ENCODE data around the gene GPR152.

GPR152 gene

DNA sequence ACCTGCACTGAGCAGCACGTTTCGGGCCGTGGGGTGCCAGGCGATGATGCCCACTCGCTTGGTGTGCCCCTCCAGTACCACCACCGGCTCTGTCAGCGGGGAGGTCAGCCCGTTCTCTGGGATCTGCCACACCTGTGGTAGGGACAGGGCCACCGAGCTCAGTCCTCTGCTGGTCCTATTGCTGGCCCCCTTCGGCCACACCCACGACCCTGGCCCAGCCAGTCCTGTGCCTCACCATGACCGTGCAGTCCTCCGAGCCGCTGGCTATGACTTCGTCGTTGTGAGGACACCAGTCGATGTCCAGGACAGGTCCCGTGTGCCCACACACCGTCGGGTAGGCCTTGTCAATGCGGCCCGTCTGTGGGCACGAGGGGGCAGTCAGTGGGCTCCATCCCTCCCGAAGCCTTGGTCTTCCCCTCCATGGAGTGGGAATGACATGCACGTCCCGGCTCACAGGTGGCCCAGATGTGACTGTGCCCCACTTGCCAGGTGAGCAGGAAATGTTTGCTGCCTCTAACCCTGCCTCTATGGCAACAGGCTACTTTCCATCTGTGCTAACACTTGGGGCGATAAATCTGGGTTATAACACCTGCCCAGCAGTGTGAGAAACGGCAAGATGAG lies 10.7 kb downstream of the GPR152 start:
- DNase-seq (ENCODE audit: low read depth in 4 of 4, low spot score in 1 of 4) = no peak

DNA sequence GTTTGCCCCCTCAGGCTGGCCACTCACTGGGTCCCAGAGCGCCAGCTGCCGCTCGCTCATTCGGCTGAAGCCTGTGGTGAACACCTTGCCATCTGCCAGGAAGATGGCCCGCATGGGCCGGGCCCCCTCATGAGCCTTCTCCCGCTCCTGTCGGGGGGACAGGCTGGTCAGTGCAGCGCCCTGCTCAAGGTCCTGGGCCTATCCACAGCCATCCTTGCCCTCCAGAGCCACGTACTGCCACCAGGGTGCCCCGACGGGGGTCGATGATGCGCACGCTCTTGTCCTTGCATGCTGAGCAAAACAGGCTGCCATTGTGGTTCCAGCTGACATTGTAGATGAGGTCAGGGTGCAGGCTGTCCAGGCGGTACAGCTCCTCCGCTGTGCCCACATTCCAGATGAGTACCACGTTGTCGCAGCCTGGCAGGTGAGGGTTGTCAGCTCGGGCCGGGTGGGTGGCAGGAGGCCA lies 11.4 kb downstream of the GPR152 start:
- no peak for DNase-seq (ENCODE audit: low read depth in 4 of 4, low spot score in 1 of 4)

DNA sequence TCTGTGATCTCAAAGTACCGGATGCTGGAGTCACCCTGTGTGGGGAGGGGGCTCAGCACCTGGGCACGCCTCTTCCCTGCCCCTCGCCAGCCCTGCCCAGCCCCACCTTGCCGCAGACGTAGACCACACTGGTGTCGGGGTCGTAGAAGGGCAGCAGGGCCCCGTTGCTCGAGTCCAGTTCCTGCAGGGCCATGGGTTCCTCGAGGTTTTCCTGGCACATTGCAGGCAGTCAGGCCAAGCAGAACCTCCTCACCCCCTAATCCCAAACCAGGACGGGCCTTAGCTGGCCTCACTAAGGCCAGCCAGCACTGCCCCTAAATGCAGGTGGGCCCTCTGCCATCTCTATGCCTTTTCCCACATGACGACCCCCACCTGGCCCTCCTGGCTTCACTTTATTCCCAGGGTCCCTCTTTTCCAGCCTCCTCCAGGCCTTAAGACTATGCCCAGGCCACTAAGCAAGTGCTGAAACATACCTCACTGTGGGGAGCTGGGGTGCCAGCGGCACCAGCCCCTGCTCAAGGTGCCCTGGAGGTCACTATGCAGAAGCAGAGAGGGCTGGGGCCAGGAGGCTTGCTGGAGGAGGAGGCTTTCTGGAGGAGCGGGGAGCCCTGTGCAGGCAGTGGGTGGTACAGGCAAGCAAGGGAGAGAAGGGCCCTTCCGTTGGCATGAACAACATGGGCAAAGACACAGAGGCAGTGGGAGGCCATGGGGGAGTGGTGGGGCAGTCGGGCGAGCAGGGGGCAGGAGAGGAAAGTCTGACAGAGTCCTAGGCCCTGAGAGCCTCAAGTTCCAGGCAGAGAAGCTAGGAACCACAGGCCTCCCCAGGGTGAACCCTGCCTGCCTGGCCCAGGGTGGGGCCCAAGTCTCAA lies 12.1 kb downstream of the GPR152 start:
- DNase-seq (ENCODE audit: low read depth in 4 of 4, low spot score in 1 of 4) = no peak

DNA sequence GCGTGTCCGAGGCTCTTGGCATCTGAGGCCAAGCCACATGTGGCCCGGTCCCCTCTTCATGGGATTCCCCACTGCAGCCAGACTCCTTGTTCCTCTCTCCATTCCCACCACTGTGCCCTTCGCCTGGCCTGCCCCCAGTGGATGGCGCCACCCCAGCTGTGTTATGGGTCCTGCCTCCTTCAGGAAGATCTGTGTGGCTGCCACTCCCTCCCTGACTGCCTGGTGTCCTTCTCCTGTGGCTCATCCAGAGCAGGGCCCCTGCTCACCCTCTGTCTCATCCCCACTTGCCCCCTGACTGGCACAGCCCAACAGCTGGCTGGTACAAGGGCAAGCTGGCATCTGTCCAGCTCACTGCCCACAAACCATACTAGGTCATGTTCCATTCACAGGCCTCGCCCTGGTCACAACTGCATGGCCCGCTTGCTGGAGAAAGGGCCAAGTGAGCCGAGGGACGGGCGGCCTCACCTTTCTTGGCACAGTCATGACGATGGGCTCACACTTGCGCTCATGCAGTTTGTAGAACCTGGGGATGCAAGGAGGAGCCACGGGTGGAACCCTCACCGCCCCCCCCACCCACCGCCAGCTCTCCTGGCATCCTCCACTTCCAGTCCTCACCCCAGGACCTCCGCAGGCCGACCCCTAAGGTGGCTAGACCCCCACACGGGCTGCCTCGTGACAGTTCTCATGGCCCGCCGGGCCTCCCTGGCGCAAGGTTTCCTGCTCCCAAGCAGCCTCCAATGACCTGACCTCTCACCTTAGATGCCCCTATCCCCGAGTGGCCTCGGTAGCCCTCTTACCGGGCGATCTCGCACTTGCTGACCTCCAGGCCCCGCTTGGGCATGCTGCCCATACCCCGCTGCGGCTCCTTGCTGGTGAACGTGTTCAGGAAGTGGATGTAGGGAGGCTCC lies 13.0 kb downstream of the GPR152 start:
- DNase-seq (ENCODE audit: low read depth in 4 of 4, low spot score in 1 of 4) = no peak

DNA sequence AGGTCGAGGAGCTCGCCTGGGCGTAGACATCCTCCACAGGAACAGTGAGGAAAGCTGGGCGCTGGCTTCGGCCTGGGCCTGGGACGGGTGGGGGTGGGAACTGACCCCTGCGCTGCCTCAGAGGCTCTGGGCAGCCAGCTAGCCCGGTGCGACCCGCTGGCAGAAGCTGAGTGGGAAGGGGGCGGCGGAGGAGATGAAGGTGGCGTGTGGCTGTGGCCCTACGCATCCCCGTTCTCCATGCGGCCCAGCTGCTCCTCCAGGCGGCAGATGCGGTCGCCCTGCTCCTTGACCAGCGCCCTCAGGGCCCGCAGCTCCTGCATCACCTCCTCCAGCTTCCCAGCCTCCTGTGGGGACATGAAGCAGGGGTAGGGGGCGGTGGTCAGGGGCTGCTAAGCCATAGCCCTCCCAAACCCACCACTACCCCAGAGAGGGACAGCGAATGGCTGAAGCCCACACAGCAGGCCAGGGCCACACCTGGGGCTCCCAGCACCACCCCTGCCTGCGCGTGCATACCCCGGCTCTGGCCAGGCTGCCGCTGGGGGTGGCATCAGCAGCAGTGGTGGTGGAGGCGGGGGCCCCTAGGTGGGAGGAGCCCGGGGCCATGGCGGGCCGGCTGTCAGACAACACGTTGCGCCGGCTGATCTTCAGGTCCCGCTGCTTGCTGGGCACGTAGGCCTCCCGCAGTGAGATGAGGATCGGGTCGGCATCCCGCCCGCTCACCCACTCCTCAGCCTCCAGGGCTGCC lies 14.2 kb downstream of the GPR152 start:
- peak in 2 of 4 experiments; percentile 70 to 87 for DNase-seq (ENCODE audit: low read depth in 4 of 4, low spot score in 1 of 4)

DNA sequence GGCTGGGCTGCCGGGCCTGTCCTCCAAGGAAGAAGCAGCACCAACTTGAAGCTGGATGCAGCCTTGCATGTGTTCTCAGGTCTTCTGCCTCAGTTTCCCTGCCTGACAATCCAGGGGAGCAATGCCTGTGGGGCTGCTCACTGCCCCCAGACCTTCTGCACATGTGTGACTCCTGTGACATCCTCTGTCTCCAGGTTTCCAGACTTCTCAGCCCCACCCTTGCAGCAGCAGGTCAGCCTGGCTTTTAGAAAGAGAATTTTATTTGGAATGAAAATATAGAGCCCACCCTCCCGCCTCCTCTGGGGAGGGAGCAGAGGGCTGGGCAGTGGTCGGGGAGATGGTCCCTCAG lies 14.7 kb downstream of the GPR152 start:
- no peak for DNase-seq (ENCODE audit: low read depth in 4 of 4, low spot score in 1 of 4)

DNA sequence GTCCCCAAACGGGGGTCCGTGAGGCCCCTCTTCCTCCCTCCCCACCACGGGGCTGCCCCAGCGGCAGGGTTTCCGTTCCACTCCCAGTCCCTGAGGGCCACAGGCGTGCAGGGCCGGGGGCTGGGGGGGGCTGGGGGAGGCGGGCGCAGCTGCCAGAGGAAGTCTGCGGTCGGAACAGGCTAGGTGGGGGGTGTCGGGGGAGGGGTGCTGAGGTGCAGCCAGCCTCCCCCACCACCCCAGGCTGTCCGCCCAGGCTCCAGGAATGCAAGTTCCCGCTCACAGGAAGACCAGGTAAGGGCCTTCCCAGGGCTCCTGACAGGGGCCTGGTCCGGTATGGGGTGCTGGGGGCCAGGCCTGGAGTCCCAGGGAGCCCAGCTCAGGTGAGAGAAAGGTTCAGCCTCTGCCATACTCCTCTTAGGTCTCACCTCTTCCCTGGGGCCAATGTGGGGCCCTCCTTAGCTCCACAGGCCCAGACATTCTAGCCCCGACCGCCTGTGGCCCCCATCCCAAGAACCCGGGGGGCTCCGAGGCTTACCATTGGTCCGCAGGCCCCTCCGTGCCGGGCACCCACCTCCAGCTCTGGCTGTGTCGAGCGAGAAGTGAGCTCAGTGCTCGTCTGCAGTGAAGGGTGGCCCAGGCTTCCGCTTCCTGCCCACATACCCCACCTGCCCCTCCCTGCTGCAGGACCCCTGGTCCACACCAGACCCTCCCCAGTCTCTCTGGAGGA lies 15.3 kb downstream of the GPR152 start, which contains the start of gene PTPRCAP:
Gene PTPRCAP, minus strand, starts transcription at position 601 of the 727 bp plus-strand sequence. Its CDS starts 63 bp downstream, at position 538.
- DNase-seq (ENCODE audit: low read depth in 4 of 4, low spot score in 1 of 4) = peak in 2 of 4 experiments; percentile 51 to 78

DNA sequence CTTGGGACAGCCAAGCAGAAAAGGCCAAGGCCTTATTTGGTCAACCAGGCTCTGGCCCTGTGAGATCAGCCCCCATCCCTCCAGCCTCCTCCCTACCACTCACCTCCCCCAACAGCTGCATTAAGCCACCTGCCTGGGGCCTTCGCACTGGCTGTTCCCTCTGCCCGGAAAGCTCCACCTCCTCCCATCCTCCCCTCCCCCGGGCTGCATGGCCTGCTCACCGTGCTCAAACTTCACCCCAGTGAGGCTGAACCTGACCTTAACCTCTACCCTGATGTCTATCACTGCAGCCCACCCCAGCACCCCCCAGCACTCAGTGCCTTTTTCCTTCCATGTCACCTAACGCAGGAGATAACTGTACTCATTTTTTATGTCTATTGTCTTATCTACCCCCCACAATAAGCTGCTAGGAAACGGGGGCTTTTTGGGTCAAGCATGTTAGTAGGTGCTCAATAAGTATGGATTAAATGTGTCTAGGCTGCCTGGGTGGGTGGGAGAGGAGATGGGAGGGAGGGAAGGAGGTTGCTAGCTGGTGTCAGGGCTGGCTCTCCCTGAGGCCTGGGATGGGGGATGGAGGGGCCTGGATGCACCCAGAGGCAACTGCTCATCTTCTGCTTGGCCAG lies 16.0 kb downstream of the GPR152 start:
- peak in 2 of 4 experiments; percentile 71 to 88 for DNase-seq (ENCODE audit: low read depth in 4 of 4, low spot score in 1 of 4)

DNA sequence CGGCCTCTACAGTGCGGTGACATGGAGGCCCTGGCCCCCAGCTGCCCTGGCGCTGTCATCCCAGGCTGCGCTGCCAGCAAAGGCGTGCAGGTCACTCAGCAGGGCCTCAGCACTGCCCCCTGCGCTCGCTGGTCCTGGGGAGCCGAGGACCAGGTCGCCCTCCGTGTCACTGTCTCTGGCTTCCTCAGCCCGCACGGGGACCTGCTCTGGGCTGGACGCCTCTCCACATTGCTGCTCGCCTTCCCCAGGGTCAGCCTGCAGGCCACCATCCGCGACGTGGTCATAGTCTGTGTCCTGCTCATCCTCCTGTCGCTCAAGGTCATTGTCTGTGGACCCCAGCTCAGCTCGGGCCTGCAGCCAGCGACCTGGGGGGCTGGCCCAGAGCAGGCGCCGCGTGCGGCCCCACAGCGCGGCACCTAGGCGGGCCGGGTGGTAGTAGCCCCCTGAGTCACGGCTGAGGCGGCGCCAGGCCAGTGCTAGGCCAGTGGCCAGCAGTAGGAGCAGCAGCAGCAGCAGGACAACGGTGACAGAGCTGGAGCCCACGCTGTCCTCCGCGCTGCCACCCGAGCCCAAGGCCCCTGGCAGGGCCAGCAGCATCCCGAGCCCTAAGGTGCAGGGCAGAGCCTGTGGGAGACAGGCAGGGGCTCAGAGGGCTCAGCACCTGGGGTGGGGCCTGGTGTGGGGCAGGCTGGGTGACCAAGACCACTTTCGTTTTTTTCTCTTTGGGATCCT lies 16.6 kb downstream of the GPR152 start:
- DNase-seq (ENCODE audit: low read depth in 4 of 4, low spot score in 1 of 4) = no peak

DNA sequence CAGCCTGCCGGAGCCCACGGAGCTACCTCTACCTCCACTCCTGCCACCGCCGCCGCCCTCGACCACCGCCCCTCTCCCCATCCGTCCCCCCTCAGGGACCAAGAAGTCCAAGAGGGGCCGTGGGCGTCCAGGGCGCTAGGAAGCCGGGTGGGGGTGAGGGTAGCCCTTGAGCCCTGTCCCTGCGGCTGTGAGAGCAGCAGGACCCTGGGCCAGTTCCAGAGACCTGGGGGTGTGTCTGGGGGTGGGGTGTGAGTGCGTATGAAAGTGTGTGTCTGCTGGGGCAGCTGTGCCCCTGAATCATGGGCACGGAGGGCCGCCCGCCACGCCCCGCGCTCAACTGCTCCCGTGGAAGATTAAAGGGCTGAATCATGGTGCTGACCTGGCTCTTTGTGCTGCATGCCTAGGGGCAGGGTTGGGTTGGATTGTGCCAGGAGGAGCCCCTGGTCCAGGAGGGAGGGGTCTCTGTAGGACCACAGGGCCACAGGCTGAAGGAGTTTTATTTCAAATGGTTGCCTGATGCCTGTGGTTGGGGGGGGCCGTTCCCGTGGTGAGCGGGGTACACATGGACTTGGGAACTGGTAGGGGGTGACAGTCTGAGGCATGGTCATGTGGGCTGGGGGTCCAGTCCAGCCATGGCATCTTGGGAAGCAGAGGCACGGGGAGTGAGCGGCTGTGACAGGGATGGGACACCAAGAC lies 17.4 kb downstream of the GPR152 start:
- DNase-seq (ENCODE audit: low read depth in 4 of 4, low spot score in 1 of 4) = no peak

DNA sequence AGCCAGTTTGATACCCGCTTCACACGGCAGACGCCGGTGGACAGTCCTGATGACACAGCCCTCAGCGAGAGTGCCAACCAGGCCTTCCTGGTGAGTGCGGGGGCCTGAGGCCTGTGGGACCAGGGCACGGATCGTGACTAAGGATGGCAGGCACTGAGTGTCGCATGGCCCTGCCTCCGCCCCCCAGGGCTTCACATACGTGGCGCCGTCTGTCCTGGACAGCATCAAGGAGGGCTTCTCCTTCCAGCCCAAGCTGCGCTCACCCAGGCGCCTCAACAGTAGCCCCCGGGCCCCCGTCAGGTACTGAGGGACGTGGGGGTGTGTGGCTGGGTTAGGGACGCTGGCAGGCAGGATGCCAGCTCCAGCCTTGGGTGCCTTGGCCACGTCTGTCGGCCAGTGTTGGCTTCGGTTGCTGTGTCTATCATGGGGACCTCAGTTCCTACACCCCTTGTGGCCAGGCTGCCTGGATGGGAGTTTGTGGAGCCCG lies 18.1 kb downstream of the GPR152 start:
- DNase-seq (ENCODE audit: low read depth in 4 of 4, low spot score in 1 of 4) = no peak

DNA sequence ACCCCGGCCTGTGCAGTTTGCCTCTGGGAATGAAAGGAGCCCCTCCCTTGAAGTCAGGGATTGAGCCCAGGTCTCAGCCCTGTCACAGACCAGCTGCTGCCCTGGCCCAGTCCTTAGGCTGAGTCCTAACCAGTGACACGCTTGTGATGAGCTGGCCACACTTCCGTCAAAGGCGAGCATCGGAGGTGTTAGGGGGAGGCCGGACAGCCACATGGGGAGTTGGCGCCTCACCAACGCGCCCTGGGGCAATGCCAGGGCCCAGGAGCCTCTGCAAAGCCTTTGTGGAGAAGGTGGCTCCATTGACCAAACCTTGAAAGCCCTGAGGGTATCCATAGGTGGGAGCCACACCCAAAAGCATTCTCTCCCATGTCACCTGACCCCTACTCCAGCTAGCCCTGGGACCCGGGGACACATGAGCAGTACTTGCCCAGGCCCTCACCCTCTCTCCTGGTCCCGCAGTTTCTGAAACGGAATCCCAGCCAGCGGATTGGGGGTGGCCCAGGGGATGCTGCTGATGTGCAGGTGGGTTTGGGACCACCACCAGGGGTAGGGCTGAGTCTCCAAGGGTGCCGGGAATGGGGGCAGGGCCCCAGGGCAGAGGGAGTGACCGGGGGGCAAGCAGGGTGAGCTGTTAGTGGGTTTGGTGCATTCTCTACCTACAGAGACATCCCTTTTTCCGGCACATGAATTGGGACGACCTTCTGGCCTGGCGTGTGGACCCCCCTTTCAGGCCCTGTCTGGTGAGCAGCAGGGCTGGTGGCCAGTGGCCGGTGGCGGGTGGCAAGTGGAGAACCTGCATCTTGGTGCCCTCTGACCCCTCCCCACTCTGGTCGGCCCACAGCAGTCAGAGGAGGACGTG lies 18.8 kb downstream of the GPR152 start:
- no peak for DNase-seq (ENCODE audit: low read depth in 4 of 4, low spot score in 1 of 4)

DNA sequence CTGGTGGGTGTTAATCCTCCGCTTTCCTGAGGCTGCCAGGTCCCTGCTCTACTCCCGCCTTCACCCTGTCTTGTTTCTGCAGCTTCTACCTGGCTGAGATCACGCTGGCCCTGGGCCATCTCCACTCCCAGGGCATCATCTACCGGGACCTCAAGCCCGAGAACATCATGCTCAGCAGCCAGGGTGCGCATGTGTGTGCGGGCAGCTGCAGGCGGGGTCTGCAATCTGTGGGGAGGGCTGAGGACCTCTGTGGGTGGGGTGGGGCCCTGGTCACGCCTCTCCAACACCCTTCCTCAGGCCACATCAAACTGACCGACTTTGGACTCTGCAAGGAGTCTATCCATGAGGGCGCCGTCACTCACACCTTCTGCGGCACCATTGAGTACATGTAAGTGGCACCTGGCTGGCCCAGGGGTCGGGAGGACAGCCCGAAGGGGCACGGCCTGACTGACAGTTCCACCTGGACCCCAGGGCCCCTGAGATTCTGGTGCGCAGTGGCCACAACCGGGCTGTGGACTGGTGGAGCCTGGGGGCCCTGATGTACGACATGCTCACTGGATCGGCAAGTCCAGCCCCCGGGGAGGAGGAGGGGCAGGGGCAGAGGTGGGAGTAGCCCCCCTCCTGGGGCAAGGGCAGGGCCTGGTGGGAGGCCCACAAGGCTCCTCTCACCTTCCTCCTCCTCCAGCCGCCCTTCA lies 19.7 kb downstream of the GPR152 start:
- no peak for DNase-seq (ENCODE audit: low read depth in 4 of 4, low spot score in 1 of 4)

DNA sequence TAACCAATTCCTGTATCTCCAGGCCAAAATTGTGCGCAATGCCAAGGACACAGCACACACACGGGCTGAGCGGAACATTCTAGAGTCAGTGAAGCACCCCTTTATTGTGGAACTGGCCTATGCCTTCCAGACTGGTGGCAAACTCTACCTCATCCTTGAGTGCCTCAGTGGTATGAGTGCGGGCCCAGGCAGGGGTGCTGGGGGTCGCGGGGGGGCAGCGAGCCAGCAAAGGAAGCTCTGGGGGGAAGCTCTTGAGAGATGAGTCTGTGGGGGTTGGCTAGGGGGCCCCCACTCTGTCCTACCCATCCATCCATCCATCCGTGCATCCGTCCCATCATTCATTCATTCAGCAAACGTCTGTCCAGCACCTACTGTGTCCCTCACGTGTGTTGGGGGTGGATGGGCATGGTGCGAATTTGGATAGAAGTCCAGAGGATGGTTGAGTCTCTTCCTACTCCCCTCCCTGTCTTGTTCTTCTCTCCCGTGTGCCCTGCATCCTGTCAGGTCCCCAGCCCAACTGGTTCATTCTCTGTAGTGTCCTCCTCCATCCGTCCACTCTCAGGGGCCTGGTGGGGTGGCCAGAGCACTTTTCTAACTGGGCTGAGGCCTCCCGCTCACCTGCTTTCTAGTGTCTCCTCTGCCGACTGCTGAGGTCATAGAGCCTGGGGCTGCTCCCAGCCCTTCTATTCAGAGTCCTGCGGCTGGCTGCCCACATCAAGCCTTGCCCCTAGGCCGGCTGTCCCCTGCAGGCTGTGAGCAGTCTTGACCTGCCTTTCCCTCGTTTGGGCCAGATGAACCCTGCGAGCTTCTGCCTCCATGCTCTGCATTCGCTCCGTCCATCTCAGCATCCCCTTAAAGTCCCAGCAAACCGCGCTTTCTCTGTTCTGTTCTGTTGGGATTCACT lies 20.9 kb downstream of the GPR152 start:
- no peak for DNase-seq (ENCODE audit: low read depth in 4 of 4, low spot score in 1 of 4)

DNA sequence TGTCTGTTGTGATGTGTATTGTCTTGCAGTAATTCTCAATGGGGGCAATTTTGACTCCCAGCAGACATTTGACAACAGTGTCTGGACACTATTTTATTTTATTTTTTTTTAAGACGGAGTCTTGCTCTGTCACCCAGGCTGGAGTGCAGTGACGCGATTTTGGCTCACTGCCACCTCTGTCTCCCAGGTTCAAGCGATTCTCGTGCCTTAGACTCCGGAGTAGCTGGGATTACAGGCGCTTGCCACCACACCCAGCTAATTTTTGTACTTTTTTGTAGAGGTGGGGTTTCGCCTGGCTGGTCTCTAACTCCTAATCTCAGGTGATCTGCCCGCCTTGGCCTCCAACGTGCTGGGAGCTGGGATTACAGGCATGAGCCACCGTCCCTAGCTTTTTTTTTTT lies 22.8 kb downstream of the GPR152 start:
- no peak for DNase-seq (ENCODE audit: low read depth in 4 of 4, low spot score in 1 of 4)

Measured in stimulated activated CD4-positive, alpha-beta T cell treated with anti-CD3 and anti-CD28 coated beads, Interleukin-1b, Interleukin-23, amount 100 ng/mL, for 24 hours (primary cell).